ENCODE measurements around the gene JUP.

GRCh38 chr17:41737680-41738023 lies 48.9 kb downstream of the JUP start:
- TF ChIP-seq POLR2AphosphoS5 (IDR thresholded peaks at IDR 0.05) = no peak
- TF ChIP-seq CTCF (IDR thresholded peaks at IDR 0.05) = no peak
- no peak for TF ChIP-seq POLR2A (IDR thresholded peaks at IDR 0.05)
